ENCODE data around the gene DSCAML1.
"Not testable (repeated sequence)": the region's sequence is repeated elsewhere in the genome, so short reads cannot be mapped to it uniquely, and the experiment has no call there.

DSCAML1 gene

DNA sequence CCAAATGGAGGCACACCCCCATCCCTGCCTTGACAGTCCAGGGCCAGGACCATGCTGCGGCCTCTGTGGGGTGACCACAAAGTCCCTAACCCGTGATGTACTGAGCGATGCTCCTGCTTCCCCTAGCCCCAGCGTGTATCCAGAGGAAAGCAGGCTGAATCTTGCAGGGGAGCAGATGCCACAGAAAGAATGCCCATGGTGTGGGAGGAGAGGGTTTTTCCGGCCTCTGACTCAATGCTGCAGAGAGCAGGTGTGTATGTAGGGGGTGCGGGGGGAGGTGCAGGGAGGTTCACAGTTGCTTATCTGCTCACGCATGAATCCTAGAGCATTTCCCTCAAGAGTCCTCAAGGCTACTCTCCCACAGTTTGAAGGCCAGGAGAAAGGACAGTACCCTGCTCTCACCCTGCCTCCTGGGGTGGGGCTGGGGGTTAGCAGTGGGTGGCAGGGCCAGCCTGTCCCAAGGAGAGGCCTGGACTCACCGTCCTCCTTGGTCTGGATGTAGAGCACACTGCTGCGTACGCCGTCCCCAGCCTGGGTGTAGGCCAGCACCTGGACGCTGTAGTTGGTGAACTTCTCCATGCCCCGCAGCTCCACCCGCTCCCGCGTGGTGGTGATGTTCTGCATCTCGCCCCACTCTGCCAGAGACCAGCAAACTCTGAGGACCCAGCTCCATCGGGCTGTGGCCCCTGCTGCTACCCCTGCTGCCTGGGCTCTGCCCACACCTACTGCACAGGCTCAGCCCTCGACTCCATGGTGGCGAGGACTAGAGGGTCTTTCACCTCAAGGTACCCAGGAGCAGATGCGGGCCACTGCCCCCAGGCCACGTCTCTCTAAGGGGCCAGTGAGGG lies 338.5 kb downstream of the DSCAML1 start:
- no peak for DNase-seq

GRCh38 chr11:117457835-117458234 lies 339.2 kb downstream of the DSCAML1 start:
- no peak for DNase-seq

DNA sequence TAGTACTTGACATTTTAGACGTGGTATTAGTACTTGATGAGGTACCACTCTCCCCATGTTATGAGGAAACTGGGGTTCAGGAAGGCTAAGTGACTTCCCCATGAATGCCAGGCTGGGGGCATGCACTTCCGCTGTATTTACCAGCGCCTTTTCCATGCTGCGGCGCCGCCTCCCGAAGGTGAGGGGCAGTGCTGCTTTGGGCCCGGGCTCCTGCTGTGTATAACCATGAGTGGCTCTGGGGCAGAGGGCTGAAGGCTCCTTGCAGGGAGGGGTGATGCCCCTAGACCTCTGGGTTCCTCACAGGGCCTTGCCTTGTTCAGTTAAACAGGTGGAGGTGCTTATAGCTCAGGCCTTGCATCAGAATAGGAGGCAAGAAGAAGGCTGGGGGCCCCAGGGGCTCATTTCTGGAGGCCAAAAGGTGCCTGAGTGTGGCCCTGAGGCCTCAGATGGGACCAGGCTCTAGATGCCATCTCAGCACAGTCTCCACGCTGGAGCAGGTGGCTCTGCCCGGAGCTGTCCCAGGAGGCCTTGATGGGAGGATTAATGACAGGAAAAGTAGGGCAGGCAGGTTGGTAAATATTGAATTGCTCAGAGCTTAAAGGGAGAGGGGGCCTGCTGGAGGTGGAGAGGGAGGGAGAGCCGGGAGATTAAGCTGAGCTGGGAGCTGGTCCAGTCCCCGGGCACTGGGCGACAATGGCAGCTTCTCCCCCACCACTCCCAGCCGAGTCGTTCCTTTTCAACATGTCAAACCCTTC lies 339.8 kb downstream of the DSCAML1 start:
- no peak for DNase-seq

- DNase-seq, result not testable (repeated sequence)
Measured at GRCh38 chr11:117456721-117457029, 340.3 kb downstream of the DSCAML1 start.

GRCh38 chr11:117456027-117456720 lies 340.8 kb downstream of the DSCAML1 start:
- no peak for DNase-seq

DNA sequence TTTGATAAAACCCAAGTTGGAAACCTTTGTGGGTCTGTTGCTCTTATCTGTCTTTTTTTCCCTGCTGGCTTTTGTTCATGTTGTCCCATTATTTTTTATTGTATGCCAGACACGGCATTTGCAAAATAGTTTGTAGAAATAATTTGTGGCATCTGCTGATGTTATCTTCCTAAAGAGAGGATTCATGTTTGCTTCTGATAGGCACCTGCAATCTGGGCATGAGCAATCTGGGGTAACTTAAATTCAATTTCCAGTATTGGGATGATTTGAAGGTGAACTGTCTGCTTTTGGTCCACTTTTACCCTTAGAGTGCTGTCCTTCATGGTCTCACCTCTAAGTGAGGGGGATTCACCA lies 342.5 kb downstream of the DSCAML1 start:
- no peak for DNase-seq

DNA sequence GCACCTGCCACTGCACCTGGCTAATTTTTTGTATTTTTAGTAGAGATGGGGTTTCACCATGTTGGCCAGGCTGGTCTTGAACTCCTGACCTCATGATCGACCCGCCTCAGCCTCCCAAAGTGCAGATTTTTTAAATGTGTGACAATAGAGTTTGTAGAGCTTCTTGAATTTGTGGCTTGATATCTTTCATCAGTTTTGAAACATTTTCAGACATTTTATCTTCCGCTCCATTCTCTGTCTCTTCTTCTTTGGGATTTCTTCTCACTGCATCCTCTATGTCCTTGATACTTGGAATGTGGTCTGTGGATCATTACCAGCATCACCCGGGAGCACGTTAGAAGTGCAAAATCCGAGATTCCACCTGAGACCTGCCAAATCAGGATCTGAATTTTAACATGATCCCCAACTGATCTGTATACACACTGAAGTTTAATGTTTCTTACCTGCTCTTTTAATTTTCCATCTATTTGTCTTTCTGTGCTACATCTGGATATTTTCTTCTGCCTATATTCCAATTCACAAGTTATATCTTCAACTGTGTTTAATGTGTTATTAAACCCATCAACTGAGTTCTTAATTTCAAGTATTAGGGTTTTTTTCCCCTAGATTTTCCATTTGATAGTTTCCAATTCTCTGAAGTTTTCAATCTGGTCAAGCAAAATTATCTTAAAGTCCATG lies 343.0 kb downstream of the DSCAML1 start:
- no peak for DNase-seq

- DNase-seq, result no peak
Measured at GRCh38 chr11:117449111-117449693, 347.8 kb downstream of the DSCAML1 start.

DNA sequence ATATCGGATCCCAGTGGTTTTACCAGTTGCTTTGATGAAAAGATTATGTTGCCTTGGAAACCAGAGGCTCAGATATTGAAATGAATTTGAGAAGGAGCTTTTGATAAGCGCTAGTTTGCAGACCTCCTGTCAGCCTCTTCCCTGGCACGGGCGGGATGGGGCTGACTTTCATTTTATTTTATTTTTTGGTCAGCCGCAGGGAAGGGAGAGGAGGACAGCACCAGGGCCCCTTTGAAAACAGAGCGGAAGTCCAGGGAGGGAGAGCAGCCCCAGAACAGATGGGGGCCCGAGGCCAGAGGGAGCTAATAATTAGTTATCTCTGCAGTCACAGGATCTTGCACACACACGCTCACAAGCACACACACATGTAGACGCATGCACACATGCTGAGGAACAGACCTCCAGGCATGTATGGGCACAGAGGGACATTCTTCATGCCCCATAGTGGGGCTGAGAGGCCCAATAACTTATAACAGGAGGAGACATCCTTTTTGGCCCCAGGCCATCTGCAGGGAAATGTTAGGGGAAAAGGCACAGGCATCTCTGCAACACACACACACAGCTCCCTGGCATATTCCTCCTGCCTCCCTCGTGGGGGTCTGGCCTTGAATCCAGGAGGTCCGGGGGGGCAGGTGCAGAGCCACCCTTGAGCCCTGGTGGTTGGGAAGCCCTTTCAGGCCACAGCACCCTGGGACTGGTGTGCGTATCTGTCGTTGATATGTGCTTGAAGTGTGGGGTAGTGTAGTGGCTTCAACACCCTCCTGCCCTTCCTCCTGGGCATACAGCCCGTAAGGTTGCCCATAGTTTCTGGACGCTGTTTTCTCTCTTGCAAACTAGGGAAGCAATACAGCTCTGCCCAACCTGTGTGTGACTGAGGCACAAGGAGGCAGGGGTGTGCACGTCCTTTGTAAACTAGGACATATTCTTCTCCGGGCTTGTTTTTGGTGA lies 352.0 kb downstream of the DSCAML1 start:
- no peak for DNase-seq

DNA sequence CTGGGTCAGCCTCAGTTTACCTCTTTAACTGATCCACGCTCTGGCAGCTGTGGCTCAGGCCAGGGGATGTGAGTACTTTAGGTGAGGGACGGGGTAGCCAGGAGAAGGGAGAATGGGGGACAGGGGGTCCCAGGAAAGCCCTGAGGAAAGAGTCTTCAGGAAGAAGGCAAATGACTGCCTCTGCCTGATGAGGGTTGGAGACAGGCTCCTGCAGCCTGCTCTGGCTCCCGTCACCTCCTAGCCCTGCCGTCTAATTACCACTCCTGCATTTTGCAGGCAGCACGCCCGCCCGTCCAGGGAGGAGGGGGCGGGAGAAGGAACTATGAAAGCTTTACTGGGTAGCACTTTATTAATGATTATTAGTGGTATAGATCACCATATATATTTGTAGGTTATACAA lies 352.8 kb downstream of the DSCAML1 start:
- no peak for DNase-seq

- no peak for DNase-seq
Measured at GRCh38 chr11:117443266-117444186, 353.5 kb downstream of the DSCAML1 start.

DNA sequence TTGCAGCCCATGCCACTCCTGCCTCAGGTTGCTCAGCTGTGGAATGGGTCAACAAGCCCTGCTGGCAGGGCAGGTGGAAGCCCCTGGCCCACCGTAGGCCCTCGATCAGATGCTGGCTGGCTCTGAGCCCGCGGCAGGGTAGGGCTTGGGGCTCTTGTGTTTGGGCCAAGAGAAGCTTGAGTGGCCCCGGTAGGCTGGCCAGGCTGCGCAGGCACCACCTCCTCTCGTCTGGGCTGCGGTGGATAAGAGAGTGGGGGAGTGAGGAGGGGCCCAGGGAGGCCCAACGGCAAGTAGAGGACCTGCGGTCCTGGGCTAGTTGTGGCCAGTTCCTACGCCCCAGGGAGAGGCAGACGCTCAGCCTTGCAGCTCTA lies 354.2 kb downstream of the DSCAML1 start:
- no peak for DNase-seq

DNA sequence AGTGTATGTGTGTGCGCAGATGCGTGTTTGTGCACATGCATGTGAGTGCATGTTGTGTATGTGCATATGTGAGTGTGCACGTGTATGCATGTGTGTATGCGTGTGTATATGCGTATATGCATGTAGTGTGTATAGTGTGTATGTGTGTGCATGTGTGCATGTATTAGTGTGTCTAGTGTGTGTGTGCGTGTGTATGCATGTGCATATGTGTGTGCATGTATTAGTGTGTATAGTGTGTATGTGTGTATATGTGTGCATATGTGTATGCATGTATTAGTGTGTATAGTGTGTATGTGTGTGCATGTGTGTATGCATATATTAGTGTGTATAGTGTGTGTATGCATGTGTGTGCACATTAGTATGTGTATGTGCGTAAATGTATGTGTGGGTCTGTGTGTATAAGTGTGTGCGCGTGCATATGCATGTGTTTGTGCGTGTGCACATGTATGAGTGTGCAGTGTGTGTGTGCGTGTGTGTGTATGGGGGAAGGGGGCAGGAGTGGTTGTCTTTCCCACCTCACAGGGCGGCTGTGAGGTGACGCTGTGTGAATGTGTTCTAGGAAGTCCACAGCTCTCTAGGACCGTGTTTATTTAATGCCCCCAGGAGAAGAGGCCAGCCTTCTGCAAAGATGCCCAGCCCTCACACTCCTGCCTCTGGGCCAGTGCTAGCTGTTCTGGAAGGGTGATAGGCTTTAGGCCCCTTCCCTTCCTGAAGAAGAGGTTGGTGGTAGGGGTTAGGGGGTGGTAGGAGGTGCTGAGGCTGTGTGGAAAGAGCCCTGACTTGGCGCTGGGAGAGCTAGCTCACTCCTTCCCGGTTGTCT lies 354.8 kb downstream of the DSCAML1 start:
- DNase-seq, result no peak

DNA sequence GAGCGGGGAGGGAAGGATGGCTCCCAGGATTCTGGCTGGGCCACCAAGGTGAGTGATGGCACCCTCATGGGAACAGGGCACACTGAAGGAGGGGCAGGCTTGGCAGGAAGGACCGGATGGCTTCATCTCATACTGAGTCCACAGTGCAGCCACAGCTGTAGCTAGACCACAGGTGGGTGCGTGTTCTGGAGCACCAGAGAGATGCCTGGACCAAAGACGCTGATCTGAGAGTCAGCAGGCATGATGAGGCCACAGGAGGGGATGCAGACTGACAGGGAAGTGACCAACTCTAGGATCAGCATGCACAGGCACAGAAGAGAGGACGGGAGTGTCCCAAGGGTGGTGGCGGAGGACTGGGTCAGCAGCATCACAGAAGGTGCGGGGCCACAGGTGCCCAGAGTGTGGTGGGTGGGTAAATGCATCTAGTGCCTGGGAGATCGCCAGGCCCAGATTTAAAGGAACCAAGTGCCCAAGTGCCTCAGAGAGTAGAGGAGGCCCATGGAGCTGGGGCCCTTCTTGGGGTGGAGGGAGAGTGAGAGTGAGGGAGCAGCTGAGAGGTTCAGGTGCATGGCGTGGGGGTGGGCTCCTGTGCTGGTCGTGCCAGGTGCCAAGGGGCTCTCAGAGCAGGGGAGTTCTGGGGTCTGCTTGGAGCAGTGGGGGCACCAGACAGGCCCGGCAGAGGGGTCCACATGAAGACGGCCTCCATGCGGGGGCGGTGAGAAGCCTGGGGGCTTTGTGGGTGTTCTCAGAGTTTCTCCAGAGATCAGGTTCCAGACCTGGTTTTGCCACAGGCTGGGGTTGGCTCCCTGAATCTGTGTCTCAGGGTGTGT lies 355.7 kb downstream of the DSCAML1 start:
- no peak for DNase-seq

- DNase-seq, result no peak
Measured at GRCh38 chr11:117440258-117440657, 356.8 kb downstream of the DSCAML1 start.

- no peak for DNase-seq
Measured at GRCh38 chr11:117439256-117439655, 357.8 kb downstream of the DSCAML1 start.

DNA sequence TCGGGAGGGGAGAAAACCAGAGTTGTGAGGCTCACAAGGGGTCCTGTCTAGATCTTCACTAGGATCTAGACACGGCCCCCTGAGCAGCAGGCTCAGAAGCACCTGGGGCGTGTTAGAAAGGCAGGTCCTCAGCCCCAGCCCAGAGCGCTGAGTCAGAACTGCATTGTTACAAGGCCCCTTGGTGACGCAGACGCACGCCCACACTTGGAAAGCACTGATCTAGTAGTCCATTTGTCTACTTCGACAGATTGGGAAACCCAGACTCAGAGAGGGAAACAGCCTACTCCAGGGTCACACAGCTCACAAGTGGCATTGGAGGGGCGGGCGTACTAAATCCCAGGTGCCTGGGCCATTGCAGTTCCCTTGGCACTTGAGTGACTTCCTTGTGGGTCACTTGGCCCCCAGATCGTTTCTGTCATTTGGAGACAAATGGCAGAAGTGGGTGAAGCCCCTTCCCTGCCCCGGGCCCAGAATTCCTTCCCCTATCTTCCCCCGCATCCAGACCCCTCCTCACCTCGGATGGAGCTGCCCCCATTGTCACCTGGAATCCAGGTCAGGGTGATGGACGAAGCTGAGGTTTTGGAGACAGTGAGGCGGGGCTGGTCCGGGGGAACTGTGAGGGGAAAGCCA lies 358.5 kb downstream of the DSCAML1 start:
- DNase-seq, result no peak

GRCh38 chr11:117437791-117438130 lies 359.3 kb downstream of the DSCAML1 start:
- DNase-seq, result no peak

All from GOT3 (cell line).